Heart left ventricle (tissue), 16 donors: Measurements from ENCODE around the gene AIG1. TPM values are rescaled to one million over a fixed set of nuclear protein-coding genes. Genes with fewer than 3 reads are reported as not detected.

Source experiments
- ATAC-seq, 4 donors: fragments of 200-7000 bp; cut with Tn5 transposase; one replicate each; pipeline ENCODE4 v1.9.1; 2020 to 2022; ENCODE audit warnings: moderate library complexity in 4 of 4, mild to moderate bottlenecking in 3 of 4, moderate number of reproducible peaks in 1 of 4
- DNase-seq, 5 donors: peaks; one replicate each; pipeline ENCODE4 v3.0.0-alpha.2; 2020
- H3K27ac ChIP-seq, 12 donors: fragments of 200-600 bp; sonication (generic) in 4 of 12; one replicate each; pipeline versions ENCODE4 v1.5.0 to v1.8.0; 2016 to 2022; ENCODE audit warnings: mild to moderate bottlenecking in 2 of 12
- H3K27me3 ChIP-seq, 9 donors: fragments of 200-600 bp; sonication (generic) in 2 of 9; one replicate each; pipeline versions ENCODE4 v1.5.1 to v1.8.0; 2016 to 2022; ENCODE audit warnings: mild to moderate bottlenecking in 3 of 9
- H3K36me3 ChIP-seq, 9 donors: fragments of 200-600 bp; sonication (generic) in 2 of 9; one replicate each; pipeline versions ENCODE4 v1.5.0 to v1.8.0; 2018 to 2022; ENCODE audit warnings: mild to moderate bottlenecking in 2 of 9
- H3K4me1 ChIP-seq, 12 donors: fragments of 200-600 bp; sonication (generic) in 4 of 12; one replicate each; pipeline versions ENCODE4 v1.5.0 to v1.8.0; 2016 to 2022; ENCODE audit warnings: mild to moderate bottlenecking in 3 of 12
- H3K4me3 ChIP-seq, 12 donors: fragments of 200-600 bp; sonication (generic) in 4 of 12; one replicate each; pipeline versions ENCODE4 v1.5.0 to v1.8.0; 2017 to 2022; ENCODE audit warnings: mild to moderate bottlenecking in 9 of 12, moderate library complexity in 4 of 12
- H3K9me3 ChIP-seq, 12 donors: fragments of 200-600 bp; sonication (generic) in 4 of 12; one replicate each; pipeline versions ENCODE4 v1.5.0 to v1.8.0; 2016 to 2022; ENCODE audit warnings: mild to moderate bottlenecking in 1 of 12
- CTCF ChIP-seq, 12 donors: fragments of 200-600 bp; sonication (generic) in 4 of 12; IDR thresholded peaks; one replicate each; pipeline versions ENCODE4 v1.5.0 to v1.8.0; 2018 to 2022; ENCODE audit warnings: antibody characterized with exemption in 12 of 12, mild to moderate bottlenecking in 5 of 12
- POLR2A ChIP-seq, 2 donors: fragments of 450-650 bp; IDR thresholded peaks; one replicate each; pipeline ENCODE4 v1.6.1; 2017; ENCODE audit warnings: antibody characterized with exemption in 2 of 2, mild to moderate bottlenecking in 2 of 2, moderate library complexity in 2 of 2
- WGBS, 4 donors: extraction: QIAGEN DNeasy Blood & Tissue Kit in 2 of 4; methylation state at CpG; one replicate each; pipeline versions ENCODE4 v1.1.5 to v1.1.7; 2013 to 2018; 5-methylcytosine and 5-hydroxymethylcytosine counted together
- intact Hi-C, 10 donors: fragments of 100-400 bp; cut with DNase I; formaldehyde crosslinking; loops; one replicate each; pipeline versions ENCODE4 v1.11.1 to v1.14.2; 2022
- polyA plus RNA-seq, 2 donors: library from polyadenylated mRNA; stranded (reverse); fragments of 200-250 nt; gene quantifications; one replicate each; pipeline ENCODE4 v1.2.3, GENCODE V29; 2013
- total RNA-seq, 9 donors: library from RNA; depleted of rRNA in 2 of 9; stranded (reverse); fragments of >200 nt in 2 of 9; fragmentation: NEBNext Ultra II Directional in 3 of 9; extraction: Animal tissue kit (Norgen Biotek cat#: 25700) in 3 of 9; gene quantifications; one replicate each; pipeline versions ENCODE4 v1.1.0 to v1.2.4, GENCODE V29; 2016 to 2023
- donor health status: ischemic (EF 13 %, LVEDD 7.1; RV severe dilation, severe dysfunction).
- donor health status: healthy with polysubstance abuse.
- donor health status: DM: no; HTN: yes; CAD: no.
- donor health status: DM: no; HTN: no; CAD: no.
- donor health status: ischemic (EF 25% LVEDD 6.9; RV normal size, moderate dysfunction).
- donor health status: ischemic (EF 25% LVEDD 5.7; RV mildly dilated, moderate dysfunction).
- donor health status: healthy.
- donor health status: DM: yes; HTN: yes; CAD: no.
- donor health status: ischemic (EF 35%, LVEDD 5.7; RV mildly dilated, moderate dysfunction).
- donor health status: nonischemic (EF 11% LVEDD 7.7; RV severe dilation, severe dysfunction).
- donor health status: DM: yes; HTN: yes; CAD: no.
- donor health status: PGD.
- donor health status: ischemic (EF 29% LVEDD 5.4; RV normal size, mild dysfunction).
- donor health status: nonischemic (EF 23%, LVEDD 6.1; RV moderate dilation, normal function).

Gene AIG1
- total and polyA plus RNA-seq, 11 donors = 18.1 to 101 (median 64.0) TPM

GRCh38 chr6:143127941-143128680 lies 67.4 kb downstream of the AIG1 start:
- peaks cover 0 to 37% (median 14%) of the 10 kb centered on the region in 12 donors for H3K9me3 ChIP-seq
- no peaks in the 10 kb centered on the region for H3K27me3 ChIP-seq
- peaks cover 0 to 9% (median 0%) of the 10 kb centered on the region in 9 donors for H3K36me3 ChIP-seq
- TF ChIP-seq POLR2A (IDR thresholded peaks at IDR 0.05) = no peak
- TF ChIP-seq CTCF (IDR thresholded peaks at IDR 0.05) = no peak
- H3K4me3 ChIP-seq = no peak overlapping the region
- 91 to 97% (median 95%) methylated on average over 3 of the region's 3 CpGs for WGBS, 4 donors
- ATAC-seq (no peak), DNase-seq (no peak)
- intact Hi-C loops = no loop called here
- H3K27ac ChIP-seq = no peak overlapping the region
- peaks cover 0 to 4% (median 0%) of the 10 kb centered on the region in 12 donors for H3K4me1 ChIP-seq

GRCh38 chr6:143128681-143129015 lies 68.0 kb downstream of the AIG1 start:
- H3K36me3 ChIP-seq = peaks cover 0 to 9% (median 0%) of the 10 kb centered on the region in 9 donors
- intact Hi-C loops = no loop called here
- ATAC-seq (no peak), DNase-seq (no peak)
- peaks cover 0 to 4% (median 0%) of the 10 kb centered on the region in 12 donors for H3K4me1 ChIP-seq
- H3K27me3 ChIP-seq = no peaks in the 10 kb centered on the region
- H3K27ac ChIP-seq = no peak overlapping the region
- TF ChIP-seq CTCF (IDR thresholded peaks at IDR 0.05) (no peak), POLR2A (IDR thresholded peaks at IDR 0.05) (no peak)
- peaks cover 0 to 39% (median 14%) of the 10 kb centered on the region in 12 donors for H3K9me3 ChIP-seq
- H3K4me3 ChIP-seq = no peak overlapping the region

GRCh38 chr6:143130928-143131327 lies 70.2 kb downstream of the AIG1 start:
- 82 to 91% (median 85%) methylated on average over 1 of the region's 1 CpG for WGBS, 4 donors
- ATAC-seq (no peak), DNase-seq (no peak)
- intact Hi-C loops = no loop called here
- Histone ChIP-seq H3K9me3 (peaks cover 0 to 39% (median 14%) of the 10 kb centered on the region in 12 donors), H3K4me3 (no peak overlapping the region), H3K36me3 (peaks cover 0 to 9% (median 0%) of the 10 kb centered on the region in 9 donors), H3K27ac (no peak overlapping the region), H3K4me1 (peaks cover 0 to 13% (median 2%) of the 10 kb centered on the region in 12 donors), H3K27me3 (no peaks in the 10 kb centered on the region)
- TF ChIP-seq CTCF (IDR thresholded peaks at IDR 0.05) (no peak), POLR2A (IDR thresholded peaks at IDR 0.05) (no peak)

GRCh38 chr6:143135325-143135724 lies 74.6 kb downstream of the AIG1 start:
- H3K4me1 ChIP-seq = peaks cover 0 to 20% (median 2%) of the 10 kb centered on the region in 12 donors
- DNase-seq (no peak), ATAC-seq (no peak)
- TF ChIP-seq POLR2A (IDR thresholded peaks at IDR 0.05) (no peak), CTCF (IDR thresholded peaks at IDR 0.05) (no peak)
- intact Hi-C loops = no loop called here
- H3K9me3 ChIP-seq = peaks cover 0 to 28% (median 13%) of the 10 kb centered on the region in 12 donors
- H3K27me3 ChIP-seq = no peaks in the 10 kb centered on the region
- 36 to 55% (median 45%) methylated on average over 2 of the region's 2 CpGs for WGBS, 4 donors
- peaks cover 0 to 21% (median 14%) of the 10 kb centered on the region in 9 donors for H3K36me3 ChIP-seq
- no peak overlapping the region for H3K27ac ChIP-seq
- no peak overlapping the region for H3K4me3 ChIP-seq
